Stimulated activated naive CD4-positive, alpha-beta T cell (primary cell): ENCODE measurements around the gene RMND5B.
"Not testable (repeated sequence)": the region's sequence is repeated elsewhere in the genome, so short reads cannot be mapped to it uniquely, and the experiment has no call there.

Experiments used
- DNase-seq, 6 experiments: peaks; one replicate each; lab custom pipeline; 2025; lab: John Stamatoyannopoulos, UW

Gene RMND5B

DNA sequence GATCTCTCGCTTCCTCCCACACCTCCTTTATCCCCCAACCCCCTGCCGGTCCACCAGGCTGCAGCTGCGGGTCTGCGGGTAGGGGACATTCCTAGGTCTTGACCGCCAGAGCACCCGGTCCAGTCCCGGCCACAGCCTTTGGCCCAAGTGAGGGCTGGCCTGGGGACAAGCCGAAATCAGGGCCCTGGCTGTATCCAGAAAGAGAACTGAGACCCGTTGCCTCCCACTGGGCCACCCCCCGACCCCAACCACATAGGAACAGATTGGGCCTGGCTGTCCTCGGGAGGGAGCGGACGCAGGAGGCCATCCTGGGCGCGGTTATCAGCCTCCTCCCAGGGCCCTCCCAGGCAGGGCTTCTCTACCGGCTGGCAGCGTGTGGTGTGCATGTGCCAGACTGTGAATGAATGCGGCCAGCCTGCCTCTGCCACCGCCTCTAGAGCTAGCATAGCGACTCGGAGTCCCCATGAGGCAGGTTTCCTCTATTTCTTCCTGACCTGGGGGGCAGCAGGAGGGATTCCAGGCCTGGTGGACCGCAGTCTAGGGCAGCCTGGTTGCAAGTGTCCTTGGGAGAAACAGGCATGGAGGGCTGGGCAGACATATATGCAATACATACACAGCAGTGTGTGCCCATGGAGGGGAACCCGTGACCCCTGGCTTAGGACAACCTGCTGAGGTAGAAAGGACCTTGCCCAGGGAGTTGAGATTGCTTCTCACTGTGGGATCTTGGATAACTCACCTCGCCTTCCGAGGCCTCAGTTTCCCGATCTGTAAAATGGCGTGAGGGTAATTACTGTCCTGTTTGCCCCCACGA, 16.3 kb upstream of the RMND5B start:
- DNase-seq = peak in 4 of 6 experiments; percentile 10 to 29 (median 21)

DNA sequence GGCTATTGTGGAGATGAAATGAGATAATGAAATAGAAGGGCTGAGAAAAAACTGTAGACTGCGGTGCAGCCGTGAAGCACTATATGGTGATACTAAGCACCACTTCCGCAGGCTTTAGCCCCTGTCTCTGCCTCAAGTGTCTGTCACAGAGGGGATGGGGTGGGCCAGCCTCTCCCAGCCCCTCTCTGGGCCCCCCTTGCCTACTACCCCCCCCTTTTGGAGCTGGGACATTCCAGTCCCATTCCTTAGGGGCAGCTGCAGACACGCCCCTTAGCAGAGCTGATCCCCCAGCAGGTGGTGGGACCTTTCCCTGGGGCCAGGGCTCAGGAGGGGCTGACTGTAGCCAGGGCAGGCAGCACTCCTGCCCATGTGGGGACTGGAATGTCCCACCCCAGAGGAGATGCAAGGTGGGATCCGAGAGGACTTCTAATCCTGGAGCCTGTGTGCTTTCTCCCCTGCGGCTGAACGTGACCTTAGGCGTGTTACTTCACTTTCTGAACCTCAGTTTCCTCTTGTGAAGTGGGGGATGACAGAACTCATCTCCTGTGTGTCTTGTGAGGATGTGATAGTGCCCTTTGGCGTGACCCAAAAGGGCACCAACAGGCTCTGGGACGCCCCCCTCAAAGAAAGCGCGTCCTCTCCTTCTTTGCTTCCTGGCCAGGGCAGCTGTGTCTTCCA, 15.5 kb upstream of the RMND5B start:
- DNase-seq = peak in 2 of 6 experiments; percentile 7 to 19

- no peak for DNase-seq
Observed at GRCh38 chr5:178115814-178116142, 15.0 kb upstream of the RMND5B start.

- DNase-seq = peak; percentile 14 to 37 (median 22)
Observed at GRCh38 chr5:178116143-178116885, 14.5 kb upstream of the RMND5B start.

DNA sequence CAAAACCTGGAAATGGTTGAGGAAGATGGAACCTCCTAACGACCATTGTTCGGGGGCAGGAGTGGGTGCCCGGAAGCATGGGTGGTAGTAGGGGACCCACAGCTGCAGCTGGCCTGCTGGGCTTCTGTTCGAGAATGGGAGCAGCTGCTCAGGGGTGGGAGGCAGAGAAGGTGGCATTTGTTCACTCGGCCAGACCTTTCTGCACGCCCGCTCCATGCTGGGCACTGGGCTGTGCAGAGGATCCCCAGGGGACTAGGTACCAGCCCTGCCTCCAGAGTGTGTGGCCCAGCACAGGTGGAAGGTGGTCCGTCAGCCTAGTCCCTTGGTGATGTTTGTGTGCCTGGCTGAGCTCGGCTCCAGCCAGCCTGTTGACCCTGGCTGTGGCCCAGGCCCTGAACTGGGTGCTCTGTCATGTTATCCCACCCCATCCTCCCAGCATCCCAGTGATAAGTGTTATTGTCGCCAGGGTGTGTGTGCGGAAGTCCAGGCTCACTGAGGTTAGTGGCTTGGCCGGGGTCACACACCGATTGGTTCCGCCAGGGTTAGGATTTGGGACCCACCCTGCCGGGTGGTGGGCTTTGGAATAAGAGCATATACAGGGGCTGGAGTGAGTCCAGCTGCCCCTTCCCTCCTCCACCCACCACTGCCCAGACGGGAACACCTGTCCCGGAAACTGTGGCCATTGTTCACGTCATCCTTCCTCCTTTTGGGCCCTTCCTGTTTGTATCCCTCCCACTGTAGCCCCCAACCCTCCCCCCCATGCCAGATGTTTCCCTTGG, 12.7 kb upstream of the RMND5B start:
- no peak for DNase-seq

GRCh38 chr5:178119915-178120606, 10.8 kb upstream of the RMND5B start:
- DNase-seq = no peak

DNA sequence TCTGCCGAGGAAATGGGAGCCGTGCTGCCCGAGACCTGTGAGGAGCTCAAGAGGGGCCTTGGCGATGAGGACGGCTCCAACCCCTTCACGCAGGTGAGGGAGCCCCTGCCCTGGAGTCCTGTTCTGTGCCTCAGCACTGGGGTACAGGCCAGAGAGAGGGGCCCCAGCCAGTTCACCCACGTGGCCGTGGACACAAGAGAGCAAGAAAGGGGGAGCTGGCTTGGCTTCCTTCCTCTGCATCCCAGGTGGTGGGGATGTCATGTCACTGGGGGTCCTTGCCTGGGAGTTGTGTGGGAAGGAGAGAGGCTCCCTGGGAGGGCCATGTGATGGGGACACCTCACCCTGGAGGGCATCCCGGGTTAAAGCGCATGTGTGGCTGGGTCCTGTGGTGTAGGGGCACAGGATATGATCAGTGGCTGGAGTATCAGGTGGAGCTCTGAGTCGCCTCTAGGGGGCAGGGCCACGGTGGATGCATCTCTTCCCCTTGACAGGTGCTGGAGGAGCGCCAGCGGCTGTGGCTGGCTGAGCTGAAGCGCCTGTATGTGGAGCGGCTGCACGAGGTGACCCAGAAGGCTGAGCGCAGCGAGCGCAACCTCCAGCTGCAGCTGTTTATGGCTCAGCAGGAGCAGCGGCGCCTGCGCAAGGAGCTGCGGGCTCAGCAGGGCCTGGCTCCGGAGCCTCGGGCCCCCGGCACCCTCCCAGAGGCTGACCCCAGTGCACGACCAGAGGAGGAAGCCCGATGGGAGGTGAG, 10.0 kb upstream of the RMND5B start:
- peak; percentile 67 to 88 (median 82) for DNase-seq

DNA sequence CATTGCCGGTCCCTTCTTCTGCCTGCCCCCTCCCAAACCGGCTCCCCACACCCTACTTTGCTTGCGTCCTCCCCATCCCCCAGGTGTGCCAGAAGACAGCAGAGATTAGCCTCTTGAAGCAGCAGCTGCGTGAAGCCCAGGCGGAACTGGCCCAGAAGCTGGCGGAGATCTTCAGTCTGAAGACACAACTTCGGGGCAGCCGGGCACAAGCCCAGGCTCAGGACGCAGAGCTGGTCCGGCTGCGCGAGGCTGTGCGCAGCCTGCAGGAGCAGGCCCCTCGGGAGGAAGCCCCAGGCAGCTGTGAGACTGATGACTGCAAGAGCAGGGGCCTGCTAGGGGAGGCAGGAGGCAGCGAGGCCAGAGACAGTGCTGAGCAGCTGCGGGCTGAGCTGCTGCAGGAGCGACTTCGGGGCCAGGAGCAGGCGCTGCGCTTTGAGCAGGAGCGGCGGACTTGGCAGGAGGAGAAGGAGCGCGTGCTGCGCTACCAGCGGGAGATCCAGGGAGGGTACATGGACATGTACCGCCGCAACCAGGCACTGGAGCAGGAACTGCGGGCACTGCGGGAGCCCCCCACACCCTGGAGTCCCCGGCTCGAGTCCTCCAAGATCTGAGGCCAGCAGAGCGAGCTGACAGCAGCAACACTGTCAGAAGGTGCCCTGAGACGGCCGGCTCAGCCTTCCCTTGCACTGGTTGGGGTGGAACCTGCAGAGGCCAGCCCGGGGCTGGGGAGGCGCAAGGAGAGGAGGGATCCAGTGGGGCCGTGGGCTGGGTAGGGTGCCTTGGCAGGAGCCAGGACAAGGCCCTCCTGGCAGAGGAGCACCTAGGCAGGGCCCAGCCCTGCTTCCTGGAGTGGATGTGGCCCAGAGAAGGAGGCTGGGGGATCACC, 9.2 kb upstream of the RMND5B start:
- no peak for DNase-seq

DNA sequence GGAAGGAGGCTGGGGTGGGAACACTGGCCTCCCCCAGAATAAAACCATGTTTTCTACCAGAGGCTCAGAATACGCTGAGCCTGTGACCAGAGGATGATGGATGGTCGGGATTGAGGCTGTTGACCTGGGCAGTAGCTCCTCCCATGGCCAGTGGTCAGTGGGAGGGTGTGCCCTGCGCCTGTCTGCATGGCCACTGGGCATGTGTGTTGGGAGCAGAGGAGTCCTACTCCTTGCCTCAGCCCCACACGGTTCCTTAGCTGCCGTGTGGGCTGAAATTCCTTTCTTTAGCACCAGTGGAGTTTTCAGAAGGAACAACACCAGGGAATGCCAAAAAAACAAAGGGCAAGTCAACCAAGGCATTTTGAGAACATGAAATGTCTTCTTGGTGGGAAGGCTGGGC, 8.5 kb upstream of the RMND5B start:
- DNase-seq = no peak

GRCh38 chr5:178123094-178123965, 7.5 kb upstream of the RMND5B start:
- DNase-seq = no peak

- DNase-seq = no peak
Observed at GRCh38 chr5:178123966-178124925, 6.6 kb upstream of the RMND5B start.

DNA sequence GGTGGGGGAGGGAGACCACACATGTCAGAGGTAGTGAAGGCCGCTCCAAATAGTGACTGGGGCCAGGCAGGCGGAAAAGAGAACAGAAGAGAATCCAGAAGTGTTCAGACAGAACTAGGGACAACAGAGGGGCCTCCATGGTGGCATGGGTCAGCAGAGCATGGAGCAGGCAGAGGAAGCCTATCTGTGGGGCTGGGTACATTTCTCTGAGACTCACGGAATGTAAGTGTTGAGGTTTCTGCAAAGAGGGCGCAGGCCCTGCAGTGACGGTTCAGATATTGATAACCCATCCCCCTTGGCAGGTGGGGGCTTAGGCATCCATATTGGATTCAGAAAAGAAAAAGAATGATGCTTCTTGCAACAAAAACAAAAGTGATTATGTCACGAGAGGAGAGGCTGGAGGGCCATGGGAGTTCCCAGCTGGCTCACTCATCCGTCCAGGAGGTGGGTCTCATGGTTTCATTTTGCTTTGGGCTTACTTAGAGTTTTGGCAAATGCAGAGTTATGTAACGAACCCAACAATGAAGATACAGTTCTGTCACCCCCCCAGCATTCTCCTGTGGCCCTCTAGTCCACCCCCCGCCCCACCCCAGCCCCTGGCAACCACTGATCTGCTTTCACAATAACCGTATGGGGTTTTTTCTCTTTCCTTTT, 5.4 kb upstream of the RMND5B start:
- DNase-seq = no peak

DNA sequence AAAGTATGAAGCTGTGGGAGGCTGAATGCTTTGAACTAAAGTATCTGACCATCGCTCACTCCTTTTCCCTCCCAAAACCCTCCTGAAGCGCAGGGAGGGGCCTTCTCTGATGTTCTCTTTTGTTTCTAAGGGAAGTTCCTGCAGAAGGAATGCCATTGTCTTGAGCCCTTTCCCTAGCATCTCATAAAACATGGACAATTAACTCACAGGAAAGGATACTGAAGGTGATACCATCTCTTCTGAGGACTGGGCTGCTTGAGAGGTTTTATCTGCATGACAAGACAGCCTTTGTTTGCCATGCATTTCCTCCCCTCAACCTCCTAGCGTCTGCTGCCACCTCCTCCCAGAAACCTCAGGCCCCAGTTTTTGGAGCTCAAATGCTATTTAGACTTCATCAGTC, 4.3 kb upstream of the RMND5B start:
- no peak for DNase-seq

DNA sequence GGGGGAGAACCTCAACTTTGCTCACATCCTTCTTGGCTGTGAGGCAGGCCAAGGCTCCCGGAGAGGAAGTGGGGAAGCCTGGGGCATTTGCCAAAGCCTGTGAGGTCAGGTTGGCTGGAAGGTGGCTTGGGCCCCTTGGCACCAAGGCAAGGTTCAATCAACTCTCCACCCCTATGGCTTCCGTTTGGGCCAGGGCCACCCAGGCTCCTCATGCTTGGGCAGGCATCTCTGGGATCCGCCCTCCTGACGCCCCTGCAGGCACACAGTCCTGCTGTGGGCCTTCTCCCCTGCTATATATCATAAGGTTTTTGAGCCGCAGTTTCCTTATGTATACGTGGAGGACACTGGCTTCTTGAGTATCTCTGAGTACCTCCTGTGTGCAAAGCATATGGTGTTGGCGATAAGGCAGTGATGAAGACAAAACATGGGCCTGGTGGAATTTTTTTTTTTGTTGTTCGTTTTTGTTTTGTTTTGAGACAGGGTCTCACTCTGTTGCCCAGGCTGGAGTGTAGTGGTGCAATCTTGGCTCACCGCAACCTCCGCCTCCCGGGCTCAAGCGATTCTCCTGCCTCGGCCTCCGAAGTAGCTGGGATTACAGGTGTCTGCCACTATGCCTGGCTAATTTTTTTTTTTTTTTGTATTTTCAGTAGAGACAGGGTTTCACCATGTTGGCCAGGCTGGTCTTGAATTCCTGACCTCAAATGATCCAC, 3.4 kb upstream of the RMND5B start:
- not testable (repeated sequence) for DNase-seq

DNA sequence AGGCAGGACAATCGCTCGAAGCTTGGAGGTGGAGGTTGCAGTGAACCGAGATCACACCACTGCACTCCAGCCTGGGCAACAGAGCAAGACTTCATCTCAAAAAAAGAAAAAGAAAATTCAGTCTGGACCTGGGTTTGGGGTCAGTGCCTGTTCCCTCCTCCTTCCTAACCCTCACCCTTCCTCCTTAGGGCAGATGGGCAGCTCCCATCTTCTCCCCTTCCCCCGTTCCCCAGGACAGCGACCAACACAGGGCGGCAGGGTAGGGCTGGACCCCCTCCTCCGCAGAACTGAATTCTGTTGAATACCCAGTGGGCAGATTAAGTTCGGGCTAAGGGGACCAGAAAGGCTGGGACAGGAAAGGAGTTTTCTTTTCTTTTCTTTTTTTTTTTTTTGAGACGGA, 1.5 kb upstream of the RMND5B start:
- no peak for DNase-seq

DNA sequence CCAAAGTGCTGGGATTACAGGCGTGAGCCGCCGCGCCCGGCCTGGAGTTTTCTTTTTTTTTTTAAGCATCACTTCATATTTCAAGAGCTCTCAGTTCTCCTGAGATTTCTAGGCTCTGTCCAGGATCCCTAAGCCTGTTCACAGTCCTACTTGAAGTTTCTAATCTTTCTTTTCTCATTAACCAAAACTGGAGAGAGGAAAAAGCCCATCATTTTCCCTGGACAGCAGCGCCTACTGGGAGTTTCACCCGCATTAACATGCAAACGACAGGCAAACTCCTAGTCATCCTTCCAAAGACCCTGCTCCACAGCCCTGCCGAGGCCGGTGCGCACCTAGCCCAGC, 609 bp upstream of the RMND5B start:
- not testable (repeated sequence) for DNase-seq
